ENCODE data around the gene PLA2G10. TPM values are rescaled to one million over a fixed set of nuclear protein-coding genes. Genes with fewer than 3 reads are reported as not detected.
"Not testable (repeated sequence)": the region's sequence is repeated elsewhere in the genome, so short reads cannot be mapped to it uniquely, and the experiment has no call there.

Gene PLA2G10
- total RNA-seq, result not detected
- long read RNA-seq, partial matches to known transcripts, result 0 of 1 reads
- long read RNA-seq, other reads (novel, unspliced or antisense), result 1 of 1 reads

- ATAC-seq; H3K9me3 ChIP-seq; DNase-seq; H3K4me1 ChIP-seq; H3K27ac ChIP-seq; intact Hi-C loops (cut with DNase I); H3K27me3 ChIP-seq; H3K4me3 ChIP-seq; H3K36me3 ChIP-seq: not testable (repeated sequence)
- WGBS (ENCODE audit: insufficient coverage, low coverage, low lambda C conversion rate, missing lambda C conversion rate), result no CpG with 5 or more reads among the region's 28 CpGs
Measured at GRCh38 chr16:14694129-14694528, at the start of gene PLA2G10. TSS of gene PLA2G10 (minus strand) at chr16:14694308. CDS start at chr16:14694229, 79 bp downstream.

GRCh38 chr16:14742273-14743128 is 48.4 kb upstream of the PLA2G10 start, which contains the start of gene NPIPA2:
TSS of gene NPIPA2 (plus strand) at chr16:14742533. CDS start at chr16:14748066, 5,533 bp downstream.
- H3K9me3 ChIP-seq; DNase-seq; H3K27ac ChIP-seq; H3K36me3 ChIP-seq; H3K4me1 ChIP-seq; H3K27me3 ChIP-seq; H3K4me3 ChIP-seq; intact Hi-C loops (cut with DNase I): not testable (repeated sequence)
- peak; percentile 100 for ATAC-seq
- no CpG with 5 or more reads among the region's 73 CpGs for WGBS (ENCODE audit: insufficient coverage, low coverage, low lambda C conversion rate, missing lambda C conversion rate)

GRCh38 chr16:14741794-14742193 is 47.7 kb upstream of the PLA2G10 start:
- ATAC-seq; H3K36me3 ChIP-seq; intact Hi-C loops (cut with DNase I); H3K27me3 ChIP-seq; H3K4me1 ChIP-seq; H3K9me3 ChIP-seq; DNase-seq; H3K4me3 ChIP-seq; H3K27ac ChIP-seq: not testable (repeated sequence)
- no CpG with 5 or more reads among the region's 11 CpGs for WGBS (ENCODE audit: insufficient coverage, low coverage, low lambda C conversion rate, missing lambda C conversion rate)

- DNase-seq; H3K27me3 ChIP-seq; H3K36me3 ChIP-seq; intact Hi-C loops (cut with DNase I); H3K4me1 ChIP-seq; H3K4me3 ChIP-seq; H3K9me3 ChIP-seq; H3K27ac ChIP-seq: not testable (repeated sequence)
- peak in 3 of 4 donors; percentile 18 to 29 (median 27) for ATAC-seq
- 40% methylated on average over 1 of the region's 10 CpGs for WGBS (ENCODE audit: insufficient coverage, low coverage, low lambda C conversion rate, missing lambda C conversion rate)
Measured at GRCh38 chr16:14740832-14741385, 46.8 kb upstream of the PLA2G10 start.

GRCh38 chr16:14733233-14733632 is 39.1 kb upstream of the PLA2G10 start:
- no CpG with 5 or more reads among the region's 28 CpGs for WGBS (ENCODE audit: insufficient coverage, low coverage, low lambda C conversion rate, missing lambda C conversion rate)
- intact Hi-C loops (cut with DNase I); ATAC-seq: not testable (repeated sequence)

GRCh38 chr16:14703156-14704011 is 9.3 kb upstream of the PLA2G10 start, which contains the start of gene NPIPA3:
TSS of gene NPIPA3 (plus strand) at chr16:14703411. CDS start at chr16:14708944, 5,533 bp downstream.
- H3K4me1 ChIP-seq; H3K4me3 ChIP-seq; DNase-seq; H3K27me3 ChIP-seq; H3K27ac ChIP-seq; H3K36me3 ChIP-seq; H3K9me3 ChIP-seq; intact Hi-C loops (cut with DNase I): not testable (repeated sequence)
- no CpG with 5 or more reads among the region's 73 CpGs for WGBS (ENCODE audit: insufficient coverage, low coverage, low lambda C conversion rate, missing lambda C conversion rate)
- ATAC-seq, result peak; percentile 100

More at GRCh38 chr16:14733233-14733632, 39.1 kb upstream of the PLA2G10 start:
- not testable (repeated sequence) for H3K27ac ChIP-seq, H3K4me3 ChIP-seq, DNase-seq, H3K4me1 ChIP-seq, H3K9me3 ChIP-seq, H3K36me3 ChIP-seq, H3K27me3 ChIP-seq

- H3K36me3 ChIP-seq; DNase-seq; H3K9me3 ChIP-seq; ATAC-seq; H3K27ac ChIP-seq; H3K4me3 ChIP-seq; H3K27me3 ChIP-seq; H3K4me1 ChIP-seq; intact Hi-C loops (cut with DNase I): not testable (repeated sequence)
- no CpG with 5 or more reads among the region's 11 CpGs for WGBS (ENCODE audit: insufficient coverage, low coverage, low lambda C conversion rate, missing lambda C conversion rate)
Measured at GRCh38 chr16:14702672-14703071, 8.6 kb upstream of the PLA2G10 start.

- H3K4me3 ChIP-seq; H3K27me3 ChIP-seq; intact Hi-C loops (cut with DNase I); DNase-seq; H3K36me3 ChIP-seq; H3K9me3 ChIP-seq; H3K4me1 ChIP-seq; H3K27ac ChIP-seq: not testable (repeated sequence)
- ATAC-seq, result peak in 2 of 4 donors; percentile 31 to 32
- 28% methylated on average over 3 of the region's 7 CpGs for WGBS (ENCODE audit: insufficient coverage, low coverage, low lambda C conversion rate, missing lambda C conversion rate)
Measured at GRCh38 chr16:14701859-14702258, 7.8 kb upstream of the PLA2G10 start.

GRCh38 chr16:14685870-14686793 is 8.0 kb downstream of the PLA2G10 start:
- H3K4me3 ChIP-seq; H3K4me1 ChIP-seq; intact Hi-C loops (cut with DNase I); H3K27me3 ChIP-seq; H3K36me3 ChIP-seq; ATAC-seq; H3K27ac ChIP-seq; H3K9me3 ChIP-seq: not testable (repeated sequence)
- peak in 1 of 3 donors; percentile 14 for DNase-seq
- 66% methylated on average over 13 of the region's 15 CpGs for WGBS (ENCODE audit: insufficient coverage, low coverage, low lambda C conversion rate, missing lambda C conversion rate)

Measured in right lobe of liver (tissue), 6 donors.